K562 (cell line): ENCODE data around the gene DBT. TPM values are rescaled to one million over a fixed set of nuclear protein-coding genes. Genes with fewer than 3 reads are reported as not detected.
A peak's percentile ranks its signal among the peaks of the same experiment; 100 is the strongest.

Experiments
- ATAC-seq: fragments of 200-7000 bp; cut with Tn5 transposase; 3 replicates; pipeline ENCODE4 v1.9.1; 2020; ENCODE audit warnings: moderate library complexity
- BruUV-seq: library from RNA; stranded (reverse); fragments of 400-500 nt; replicated peaks from 2 replicates; lab custom pipeline; 2021; lab: Mats Ljungman, UMichigan
- CTCF ChIA-PET: fragments of 300-600 bp; formaldehyde crosslinking; extraction: SDS; loops from one replicate; lab custom pipeline; 2021; ENCODE audit warnings: low intra/inter-chr PET ratio; lab: Yijun Ruan, JAX
- POLR2A ChIA-PET: fragments of 300-600, 350-650 bp; sonication (Branson Sonifier 250); formaldehyde crosslinking; extraction: SDS; loops from one replicate; lab custom pipeline; 2021; ENCODE audit warnings: antibody characterized with exemption, inconsistent platforms; lab: Yijun Ruan, JAX
- DNase-seq, 4 experiments: peaks; one replicate each; pipeline versions ENCODE4 v3.0.0 to v3.0.0-alpha.2; 2011 to 2018; ENCODE audit warnings: low spot score in 3 of 4, mixed read lengths in 3 of 4; ENCODE audit errors: extremely low read depth in 1 of 4
- FAIRE-seq: peaks from 2 replicates; lab custom pipeline; 2011; peaks lifted over from hg19 to GRCh38; lab: Jason Lieb, UNC
- H2AFZ ChIP-seq: 2 replicates; pipeline ENCODE4 v1.6.0; 2011; ENCODE audit warnings: low read depth, low read length, control low read depth, inconsistent platforms
- H3K27ac ChIP-seq: fragments of 200-600 bp; 3 replicates; pipeline ENCODE4 v1.8.0; 2011; ENCODE audit warnings: low read depth, mild to moderate bottlenecking, control low read depth, inconsistent platforms, low read length, moderate library complexity, mixed read lengths; ENCODE audit errors: extremely low read depth
- H3K27me3 ChIP-seq, 2 experiments: fragments of 300-600 bp in 1 of 2; 2 replicates in 1 of 2; 3 replicates in 1 of 2; pipeline versions ENCODE4 v1.6.0 to v1.8.0; 2011; ENCODE audit warnings: inconsistent platforms in 2 of 2, low read length in 2 of 2, mild to moderate bottlenecking in 1 of 2, mixed read lengths in 1 of 2, moderate library complexity in 1 of 2; ENCODE audit not compliant: control insufficient read depth in 2 of 2, insufficient read depth in 2 of 2
- H3K36me3 ChIP-seq: fragments of 300-600 bp; 3 replicates; pipeline ENCODE4 v1.8.0; 2011; ENCODE audit warnings: mild to moderate bottlenecking, low read length, inconsistent platforms; ENCODE audit not compliant: control insufficient read depth, insufficient read depth
- H3K4me1 ChIP-seq, 2 experiments: fragments of 200-600 bp in 1 of 2; replicated peaks in 1 of 2; 2 replicates in 1 of 2; 3 replicates in 1 of 2; pipeline versions ENCODE4 v1.5.1 to v1.8.0; 2011; ENCODE audit warnings: inconsistent platforms in 2 of 2, low read length in 2 of 2, mild to moderate bottlenecking in 1 of 2, mixed read lengths in 1 of 2, moderate library complexity in 1 of 2; ENCODE audit not compliant: control insufficient read depth in 2 of 2, insufficient read depth in 2 of 2
- H3K4me2 ChIP-seq: 2 replicates; pipeline ENCODE4 v1.6.1; 2011; ENCODE audit warnings: low read length, control low read depth, inconsistent platforms, mixed read lengths; ENCODE audit not compliant: insufficient read depth
- H3K4me3 ChIP-seq: fragments of 200-600 bp; sonication (generic), shearing (Covaris generic); 2 replicates; pipeline ENCODE4 v1.5.1; 2016; ENCODE audit warnings: control low read depth, inconsistent platforms
- H3K79me2 ChIP-seq: fragments of 200-600 bp; 3 replicates; pipeline ENCODE4 v1.8.0; 2011; ENCODE audit warnings: low read length, inconsistent platforms; ENCODE audit not compliant: control insufficient read depth, insufficient read depth
- H3K9ac ChIP-seq, 2 experiments: 2 replicates each; pipeline versions ENCODE4 v1.6.0 to v1.6.1; 2011; ENCODE audit warnings: low read depth in 2 of 2, low read length in 2 of 2, control low read depth in 1 of 2, inconsistent platforms in 1 of 2, mild to moderate bottlenecking in 1 of 2, mixed read lengths in 1 of 2; ENCODE audit not compliant: insufficient read depth in 1 of 2
- H3K9me1 ChIP-seq: one replicate; pipeline ENCODE4 v1.6.0; 2011; ENCODE audit warnings: inconsistent platforms, mild to moderate bottlenecking, low read length, moderate library complexity; ENCODE audit not compliant: control insufficient read depth, insufficient read depth
- H3K9me3 ChIP-seq: replicated peaks from 2 replicates; pipeline ENCODE4 v1.5.1; 2011; ENCODE audit warnings: low read depth, low read length, inconsistent platforms; ENCODE audit not compliant: control insufficient read depth, insufficient read depth
- H4K20me1 ChIP-seq: replicated peaks from 2 replicates; pipeline ENCODE4 v1.6.1; 2011; ENCODE audit warnings: low read length, inconsistent platforms, mixed read lengths; ENCODE audit not compliant: control insufficient read depth, insufficient read depth
- ADNP ChIP-seq: fragments of 200-800 bp; sonication (Bioruptor generic); IDR thresholded peaks from 2 replicates; pipeline ENCODE4 v1.6.1; 2016; ENCODE audit warnings: missing genetic modification characterization, missing compliant biosample characterization
- AFF4 ChIP-seq: sonication (generic); formaldehyde crosslinking; IDR thresholded peaks from 2 replicates; pipeline ENCODE4 v1.8.0; 2023; ENCODE audit warnings: mild to moderate bottlenecking, missing genetic modification reagents
- ARHGAP35 ChIP-seq: fragments of 450-650 bp; IDR thresholded peaks from 2 replicates; pipeline ENCODE4 v1.6.1; 2018; ENCODE audit not compliant: partially characterized antibody
- ELF2 ChIP-seq: fragments of 250-450 bp; sonication (Bioruptor Pico); IDR thresholded peaks from 2 replicates; pipeline ENCODE4 v1.5.0; 2021; ENCODE audit warnings: mild to moderate bottlenecking
- HDGF ChIP-seq: fragments of 450-650 bp; IDR thresholded peaks from 2 replicates; pipeline ENCODE4 v1.6.1; 2016
- JUND ChIP-seq, 2 experiments: IDR thresholded peaks; 2 replicates in 1 of 2; 3 replicates in 1 of 2; pipeline ENCODE4 v1.6.1; 2011; ENCODE audit warnings: borderline replicate concordance in 2 of 2, low read depth in 2 of 2, low read length in 2 of 2, improper control_type of control experiment in 1 of 2, missing biosample characterization in 1 of 2, missing genetic modification characterization in 1 of 2, missing genetic modification reagents in 1 of 2
- MXI1 ChIP-seq: IDR thresholded peaks from 2 replicates; pipeline ENCODE4 v1.6.1; 2011; ENCODE audit warnings: low read depth, mild to moderate bottlenecking, improper control_type of control experiment, low read length
- NR3C1 ChIP-seq: sonication (generic); formaldehyde crosslinking; IDR thresholded peaks from 2 replicates; pipeline ENCODE4 v1.8.1; 2022; ENCODE audit warnings: missing genetic modification reagents
- POLR2AphosphoS2 ChIP-seq: IDR thresholded peaks from 2 replicates; pipeline ENCODE4 v1.6.1; 2012; ENCODE audit warnings: low read length, improper control_type of control experiment
- RBM14 ChIP-seq: fragments of 200-400 bp; formaldehyde crosslinking; IDR thresholded peaks from 2 replicates; pipeline ENCODE4 v1.6.1; 2018; ENCODE audit warnings: low read depth, mild to moderate bottlenecking, low read length, moderate library complexity, borderline replicate concordance; ENCODE audit not compliant: insufficient read depth
- RBM34 ChIP-seq: fragments of 200-400 bp; formaldehyde crosslinking; IDR thresholded peaks from 2 replicates; pipeline ENCODE4 v1.6.1; 2018; ENCODE audit warnings: low read length, borderline replicate concordance; ENCODE audit not compliant: insufficient read depth
- TBP ChIP-seq: optimal IDR thresholded peaks from 2 replicates; pipeline ENCODE3; 2011; ENCODE audit warnings: low read depth, low read length, improper control_type of control experiment
- ZC3H4 ChIP-seq: sonication (generic); formaldehyde crosslinking; IDR thresholded peaks from 2 replicates; pipeline ENCODE4 v1.9.0; 2021; ENCODE audit warnings: missing genetic modification reagents, borderline replicate concordance
- ZNF24 ChIP-seq: fragments of 450-650 bp; IDR thresholded peaks from 2 replicates; pipeline ENCODE4 v1.6.1; 2016
- ZNF586 ChIP-seq: fragments of 450-650 bp; formaldehyde crosslinking; conservative IDR thresholded peaks from 2 replicates; pipeline ENCODE4 v1.4.0; 2020; ENCODE audit warnings: mild to moderate bottlenecking, moderate library complexity
- ZNF644 ChIP-seq: fragments of 200-800 bp; sonication (Bioruptor generic); IDR thresholded peaks from 2 replicates; pipeline ENCODE4 v1.6.1; 2016; ENCODE audit warnings: low read depth, missing genetic modification characterization, missing compliant biosample characterization
- WGBS: fragments of 100-300 bp; shearing (Covaris generic); methylation state at CpG from one replicate; pipeline ENCODE4 v1.1.6; 2016; ENCODE audit warnings: low coverage, mixed read lengths; ENCODE audit not compliant: insufficient coverage; ENCODE audit errors: missing lambda C conversion rate; 5-methylcytosine and 5-hydroxymethylcytosine counted together
- in situ Hi-C: fragments of 300-500 bp; cut with MboI; formaldehyde crosslinking; loops from 4 replicates; pipeline ENCODE4 v1.15.0; 2018; ENCODE audit warnings: inconsistent platforms, mixed read lengths
- intact Hi-C: fragments of 100-400 bp; cut with micrococcal nuclease; formaldehyde crosslinking; loops from 2 replicates; pipeline ENCODE4 v1.14.2; 2022
- polyA plus RNA-seq, 8 experiments: library from polyadenylated mRNA; depleted of rRNA in 4 of 8; stranded (reverse) in 5 of 8; unstranded in 3 of 8; fragments of >200 nt; fragmentation: Nextera tagmentation in 2 of 8; fragmentation: Illumina TruSeq in 1 of 8; extraction: Ambion mirVana in 2 of 8; extraction: Trizol in 1 of 8; gene quantifications; 2 replicates each; pipeline versions ENCODE4 v1.2.1 to v1.2.3, GENCODE V29; 2011 to 2014; ENCODE audit warnings: inconsistent platforms in 1 of 8, missing spikeins in 1 of 8
- total RNA-seq, 7 experiments: library from RNA; depleted of rRNA in 6 of 7; stranded (reverse); fragments of >200 nt in 6 of 7; fragmentation: Illumina TruSeq in 2 of 7; extraction: Trizol in 2 of 7; gene quantifications; 2 replicates each; pipeline versions ENCODE4 v1.2.1 to v1.2.3, GENCODE V29; 2011 to 2021; ENCODE audit warnings: low replicate concordance in 1 of 7
- TF ChIP-seq, protein P1 (sequence below): fragments of 200-800 bp; sonication (Bioruptor generic); IDR thresholded peaks from 2 replicates; pipeline ENCODE4 v1.6.1; 2017; ENCODE audit warnings: missing genetic modification characterization, missing compliant biosample characterization

DBT gene
- total and polyA plus RNA-seq, 9 of the 15 experiments (the other 6 are each of a cell fraction or from before 2014, with no cell fraction given), result 2.7 to 13.5 (median 7.3) TPM

- TF ChIP-seq AFF4 (CRISPR knock-in tag) (no peak), ADNP (tag) (no peak), RBM34 (no peak), ARHGAP35 (no peak)
- TF ChIP-seq, all 486 proteins: peak for 11
Measured at GRCh38 chr1:100249155-100249536, 488 bp downstream of the DBT start (continued).

DNA sequence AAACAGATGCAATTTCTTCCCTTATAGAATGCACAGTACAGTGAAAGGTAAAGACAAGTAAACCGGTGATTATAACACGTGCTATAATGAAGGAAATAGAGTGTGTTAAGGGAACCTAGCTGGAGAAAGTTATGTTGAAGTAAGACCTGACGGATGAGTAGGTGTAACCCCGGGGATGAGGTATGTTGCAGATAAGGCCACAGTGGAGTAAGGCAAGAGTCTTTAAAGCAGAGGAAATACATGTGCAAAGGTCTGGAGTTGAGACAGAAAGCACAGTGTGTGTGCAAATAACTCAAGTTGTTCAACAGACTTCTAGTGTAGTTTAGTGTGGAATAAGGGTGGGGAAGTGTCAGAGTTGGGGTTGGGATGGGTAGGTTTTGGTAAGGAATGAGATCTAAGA is 2.9 kb downstream of the DBT start:
- Histone ChIP-seq H3K9ac (peak overlapping the region in 1 of 2 experiments; percentile 51; a peak in 2 of 4 replicates), H3K27me3 (no peaks in the 10 kb centered on the region), H3K4me3 (peak overlapping the region; percentile 5; the same call in 1 of the 2 replicates), H3K4me1 (peaks cover 4 to 23% of the 10 kb centered on the region in 2 experiments; a peak in 4 of 5 replicates), H3K79me2 (peaks cover 65% of the 10 kb centered on the region), H3K9me3 (no peaks in the 10 kb centered on the region), H3K4me2 (peak overlapping the region; percentile 47), H2AFZ (peak overlapping the region; percentile 64), H3K36me3 (peaks cover 11% of the 10 kb centered on the region), H3K9me1 (no peaks in the 10 kb centered on the region), H4K20me1 (no peaks in the 10 kb centered on the region), H3K27ac (peak overlapping the region; percentile 57; the same call in 2 of the 3 replicates)
- ChIA-PET CTCF (no interaction called here), POLR2A (no interaction called here)
- FAIRE-seq (peak; percentile 88), ATAC-seq (peak; percentile 59), DNase-seq (peak; percentile 39 to 77 (median 54))
- BruUV-seq, result no TSS peak
- 0% methylated on average over 4 of the region's 4 CpGs for WGBS
- in situ Hi-C loops (no loop called here), intact Hi-C loops (loop anchor here (5.0 to 10.0 kb wide), 2 partner anchors 108 to 114 kb away; partner anchors contain the start of genes CDC14A, SASS6 and TRMT13)
- TF ChIP-seq RBM14, result no peak
- no peak for TF ChIP-seq ZC3H4 (CRISPR knock-in tag)
- no peak for TF ChIP-seq ELF2
- peak; percentile 42; the same call in 1 of the 2 replicates for TF ChIP-seq JUND (IDR thresholded peaks at IDR 0.05; ENCODE audit: borderline replicate concordance, low read depth, low read length)
- no peak; the same call in 2 of the 3 replicates for TF ChIP-seq JUND (tag; IDR thresholded peaks at IDR 0.05; ENCODE audit: borderline replicate concordance, low read depth, low read length)
- no peak for TF ChIP-seq NR3C1 (CRISPR knock-in tag)
- TF ChIP-seq TBP, result peak; percentile 40
- TF ChIP-seq ZNF586 (CRISPR knock-in tag), result no peak
- 0 out of 2 replicates have a peak, but pooled peaks have one; percentile 49 for TF ChIP-seq HDGF
- TF ChIP-seq ZNF644 (tag), result no peak
- TF ChIP-seq MXI1, result no peak
- no peak for TF ChIP-seq ZNF24
- TF ChIP-seq, protein P1, sequence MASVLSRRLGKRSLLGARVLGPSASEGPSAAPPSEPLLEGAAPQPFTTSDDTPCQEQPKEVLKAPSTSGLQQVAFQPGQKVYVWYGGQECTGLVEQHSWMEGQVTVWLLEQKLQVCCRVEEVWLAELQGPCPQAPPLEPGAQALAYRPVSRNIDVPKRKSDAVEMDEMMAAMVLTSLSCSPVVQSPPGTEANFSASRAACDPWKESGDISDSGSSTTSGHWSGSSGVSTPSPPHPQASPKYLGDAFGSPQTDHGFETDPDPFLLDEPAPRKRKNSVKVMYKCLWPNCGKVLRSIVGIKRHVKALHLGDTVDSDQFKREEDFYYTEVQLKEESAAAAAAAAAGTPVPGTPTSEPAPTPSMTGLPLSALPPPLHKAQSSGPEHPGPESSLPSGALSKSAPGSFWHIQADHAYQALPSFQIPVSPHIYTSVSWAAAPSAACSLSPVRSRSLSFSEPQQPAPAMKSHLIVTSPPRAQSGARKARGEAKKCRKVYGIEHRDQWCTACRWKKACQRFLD (CRISPR knock-in tag), result no peak
- no peak for TF ChIP-seq POLR2AphosphoS2
